GM18526 (cell line): Measurements from ENCODE around the gene RNF111.

Experiments
- POLR2A ChIP-seq: IDR thresholded peaks from 3 replicates; pipeline ENCODE4 v1.6.1; 2011; ENCODE audit not compliant: insufficient read length; ENCODE audit errors: extremely low read depth

RNF111 gene

DNA sequence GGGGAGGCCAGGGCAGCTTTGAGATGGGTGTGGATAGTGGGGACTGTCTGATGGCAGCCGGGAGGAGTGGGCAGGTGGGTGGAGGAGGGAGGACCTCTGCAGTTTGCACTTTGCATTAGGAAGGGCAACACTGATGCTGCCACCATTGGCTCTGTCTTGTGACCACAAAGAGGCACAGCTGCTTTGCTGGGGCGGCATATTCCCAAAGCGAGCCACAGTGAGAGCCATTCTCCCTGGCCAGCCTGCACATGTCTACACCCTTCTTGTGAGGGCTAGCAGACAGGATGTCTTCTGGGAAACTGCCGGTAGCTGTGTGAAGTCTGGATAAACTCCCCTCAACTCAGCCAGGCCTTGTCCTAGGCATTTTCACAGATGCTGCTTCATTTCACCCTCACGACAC, 155.8 kb downstream of the RNF111 start:
- TF ChIP-seq POLR2A, result no peak
